ENCODE results near the gene PARP1. TPM values are rescaled to one million over a fixed set of nuclear protein-coding genes. Genes with fewer than 3 reads are reported as not detected.
A peak's percentile ranks its signal among the peaks of the same experiment; 100 is the strongest.

The PARP1 gene
- total and polyA plus RNA-seq, 2 donors (not counting 1 experiment from before 2014, with no cell fraction given), result 118 to 180 TPM

DNA sequence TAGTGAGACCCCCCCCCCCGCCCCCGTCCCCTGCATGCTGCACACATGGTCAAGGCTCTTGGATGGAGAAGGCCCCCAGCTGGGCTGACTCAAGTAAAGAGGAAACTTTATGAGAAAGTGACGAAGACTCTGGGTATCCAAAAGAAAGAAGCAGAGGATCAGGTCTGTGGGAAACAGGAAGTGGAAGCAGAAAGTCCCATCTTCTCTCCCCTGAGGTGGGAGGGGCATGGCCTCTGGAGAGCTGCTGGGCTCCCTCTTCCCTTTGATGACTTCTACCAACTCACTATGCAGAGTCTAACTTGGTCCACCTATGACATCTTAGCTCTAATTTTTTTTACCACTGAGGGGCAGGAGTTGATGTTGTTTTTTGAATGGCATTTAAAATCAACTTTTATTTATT lies 56.2 kb downstream of the PARP1 start:
- H2AFZ ChIP-seq (ENCODE audit: insufficient read depth, low read depth, low read length, poor library complexity, severe bottlenecking), result no peak overlapping the region
- TF ChIP-seq EZH2 (IDR thresholded peaks at IDR 0.05; ENCODE audit: borderline replicate concordance, insufficient read depth, low read depth, low read length, poor library complexity, severe bottlenecking), result no peak
- TF ChIP-seq, protein P1, sequence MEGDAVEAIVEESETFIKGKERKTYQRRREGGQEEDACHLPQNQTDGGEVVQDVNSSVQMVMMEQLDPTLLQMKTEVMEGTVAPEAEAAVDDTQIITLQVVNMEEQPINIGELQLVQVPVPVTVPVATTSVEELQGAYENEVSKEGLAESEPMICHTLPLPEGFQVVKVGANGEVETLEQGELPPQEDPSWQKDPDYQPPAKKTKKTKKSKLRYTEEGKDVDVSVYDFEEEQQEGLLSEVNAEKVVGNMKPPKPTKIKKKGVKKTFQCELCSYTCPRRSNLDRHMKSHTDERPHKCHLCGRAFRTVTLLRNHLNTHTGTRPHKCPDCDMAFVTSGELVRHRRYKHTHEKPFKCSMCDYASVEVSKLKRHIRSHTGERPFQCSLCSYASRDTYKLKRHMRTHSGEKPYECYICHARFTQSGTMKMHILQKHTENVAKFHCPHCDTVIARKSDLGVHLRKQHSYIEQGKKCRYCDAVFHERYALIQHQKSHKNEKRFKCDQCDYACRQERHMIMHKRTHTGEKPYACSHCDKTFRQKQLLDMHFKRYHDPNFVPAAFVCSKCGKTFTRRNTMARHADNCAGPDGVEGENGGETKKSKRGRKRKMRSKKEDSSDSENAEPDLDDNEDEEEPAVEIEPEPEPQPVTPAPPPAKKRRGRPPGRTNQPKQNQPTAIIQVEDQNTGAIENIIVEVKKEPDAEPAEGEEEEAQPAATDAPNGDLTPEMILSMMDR (IDR thresholded peaks at IDR 0.05), result no peak
- H3K4me1 Mint-ChIP-seq, result peaks cover 52% of the 10 kb centered on the region
- DNase-seq, result no peak
- no peak overlapping the region for H3K4me3 ChIP-seq (ENCODE audit: control extremely low read depth in 1 of 5, extremely low read depth in 1 of 5, insufficient read depth in 1 of 5, low read depth in 2 of 5, low read length in 4 of 5)
- no peak overlapping the region for H3K27ac Mint-ChIP-seq
- intact Hi-C loops (cut with micrococcal nuclease), result no loop called here
- ChIA-PET POLR2A (interaction anchor here (0.6 to 1.0 kb wide), 2 partner anchors 269 to 427 kb away, joined by 3 to 5 read pairs; no protein-coding TSS in a partner anchor), CTCF (no interaction called here)
- H3K9me3 Mint-ChIP-seq (ENCODE audit: insufficient read depth), result no peaks in the 10 kb centered on the region
- H3K27ac ChIP-seq (ENCODE audit: low read length in 2 of 2), result no peak overlapping the region
- peaks cover 0 to 3% of the 10 kb centered on the region in 2 experiments for H3K36me3 ChIP-seq (replicated peaks in 1 of 2; ENCODE audit: control extremely low read depth in 1 of 2, control insufficient read depth in 1 of 2, extremely low read depth in 1 of 2, insufficient read depth in 2 of 2, low read length in 1 of 2)
- H3K4me3 Mint-ChIP-seq, result no peak overlapping the region
- no peaks in the 10 kb centered on the region for H3K9me3 ChIP-seq (ENCODE audit: control extremely low read depth in 1 of 3, control insufficient read depth in 2 of 3, insufficient read depth in 1 of 3, low read length in 2 of 3)
- H3K27me3 ChIP-seq (replicated peaks in 1 of 4; ENCODE audit: control extremely low read depth in 1 of 4, control insufficient read depth in 3 of 4, insufficient read depth in 4 of 4, low read length in 3 of 4), result no peaks in the 10 kb centered on the region
- H3K27me3 Mint-ChIP-seq, result no peaks in the 10 kb centered on the region
- no peaks in the 10 kb centered on the region for H4K20me1 ChIP-seq (ENCODE audit: control insufficient read depth, insufficient read depth, low read length, poor library complexity, severe bottlenecking)
- ATAC-seq (ENCODE audit: low read depth), result no peak
- WGBS (ENCODE audit: insufficient coverage), result 92% methylated on average over 3 of the region's 3 CpGs
- peaks cover 32 to 58% of the 10 kb centered on the region in 2 donors for H3K4me1 ChIP-seq (ENCODE audit: control insufficient read depth in 2 of 2, insufficient read depth in 2 of 2, low read length in 2 of 2)
- H3K9ac ChIP-seq (ENCODE audit: low read length), result no peak overlapping the region
- no peaks in the 10 kb centered on the region for H3K79me2 ChIP-seq (ENCODE audit: control insufficient read depth, insufficient read depth, low read length)
- H3K4me2 ChIP-seq (replicated peaks; ENCODE audit: low read depth, low read length, poor library complexity, severe bottlenecking), result no peak overlapping the region

DNA sequence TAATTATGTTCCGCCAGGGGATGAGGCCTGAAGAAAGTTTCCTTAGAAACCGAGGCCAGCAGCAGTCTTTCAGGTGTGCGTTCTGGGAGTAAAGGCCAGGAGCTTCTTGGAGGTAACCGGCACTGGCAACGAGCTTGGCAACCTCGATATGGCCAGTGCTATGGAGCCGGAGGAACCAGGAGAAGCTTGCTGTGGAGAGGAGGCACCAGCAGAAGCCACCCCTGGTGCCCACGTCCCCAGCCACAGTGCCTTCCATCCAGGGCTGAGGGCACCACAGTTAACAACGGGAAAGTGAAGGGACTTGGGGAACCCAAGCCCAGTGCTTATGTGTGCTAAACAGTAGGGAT lies 57.4 kb downstream of the PARP1 start:
- TF ChIP-seq, protein P1 (IDR thresholded peaks at IDR 0.05), result no peak
- TF ChIP-seq EZH2 (IDR thresholded peaks at IDR 0.05; ENCODE audit: borderline replicate concordance, insufficient read depth, low read depth, low read length, poor library complexity, severe bottlenecking), result no peak
- H3K27me3 ChIP-seq (replicated peaks in 1 of 4; ENCODE audit: control extremely low read depth in 1 of 4, control insufficient read depth in 3 of 4, insufficient read depth in 4 of 4, low read length in 3 of 4), result no peaks in the 10 kb centered on the region
- peaks cover 40% of the 10 kb centered on the region for H3K4me1 Mint-ChIP-seq
- no peak overlapping the region for H3K9ac ChIP-seq (ENCODE audit: low read length)
- peak overlapping the region; percentile 55 for H3K4me2 ChIP-seq (replicated peaks; ENCODE audit: low read depth, low read length, poor library complexity, severe bottlenecking)
- H4K20me1 ChIP-seq (ENCODE audit: control insufficient read depth, insufficient read depth, low read length, poor library complexity, severe bottlenecking), result no peaks in the 10 kb centered on the region
- ChIA-PET POLR2A (no interaction called here), CTCF (interaction anchor here (1.8 kb wide), 1 partner anchor 18 kb away, joined by 8 read pairs; no protein-coding TSS in a partner anchor)
- no peaks in the 10 kb centered on the region for H3K9me3 ChIP-seq (ENCODE audit: control extremely low read depth in 1 of 3, control insufficient read depth in 2 of 3, insufficient read depth in 1 of 3, low read length in 2 of 3)
- H3K27ac ChIP-seq (ENCODE audit: low read length in 2 of 2), result no peak overlapping the region
- peak overlapping the region; percentile 20 for H3K4me3 Mint-ChIP-seq
- WGBS (ENCODE audit: insufficient coverage), result 29% methylated on average over 7 of the region's 9 CpGs
- intact Hi-C loops (cut with micrococcal nuclease), result no loop called here
- H2AFZ ChIP-seq (ENCODE audit: insufficient read depth, low read depth, low read length, poor library complexity, severe bottlenecking), result peak overlapping the region; percentile 64
- H3K27ac Mint-ChIP-seq, result peak overlapping the region; percentile 38
- no peak overlapping the region for H3K4me3 ChIP-seq (ENCODE audit: control extremely low read depth in 1 of 5, extremely low read depth in 1 of 5, insufficient read depth in 1 of 5, low read depth in 2 of 5, low read length in 4 of 5)
- peaks cover 21 to 47% of the 10 kb centered on the region in 2 donors for H3K4me1 ChIP-seq (ENCODE audit: control insufficient read depth in 2 of 2, insufficient read depth in 2 of 2, low read length in 2 of 2)
- no peaks in the 10 kb centered on the region for H3K36me3 ChIP-seq (replicated peaks in 1 of 2; ENCODE audit: control extremely low read depth in 1 of 2, control insufficient read depth in 1 of 2, extremely low read depth in 1 of 2, insufficient read depth in 2 of 2, low read length in 1 of 2)
- no peak for ATAC-seq (ENCODE audit: low read depth)
- no peak for DNase-seq
- H3K27me3 Mint-ChIP-seq, result no peaks in the 10 kb centered on the region
- no peaks in the 10 kb centered on the region for H3K9me3 Mint-ChIP-seq (ENCODE audit: insufficient read depth)
- H3K79me2 ChIP-seq (ENCODE audit: control insufficient read depth, insufficient read depth, low read length), result no peaks in the 10 kb centered on the region
